ENCODE results near the gene SLC38A4.

GRCh38 chr12:46803517-46803916 is 22.3 kb downstream of the SLC38A4 start:
- TF ChIP-seq CTCF (IDR thresholded peaks at IDR 0.05) (no peak), POLR2A (IDR thresholded peaks at IDR 0.05) (no peak)

All from breast epithelium (tissue), 3 donors.